GM19240 (cell line): ENCODE data around the gene UCN2.
"Not testable (repeated sequence)": the region's sequence is repeated elsewhere in the genome, so short reads cannot be mapped to it uniquely, and the experiment has no call there.

ENCODE experiments used
- DNase-seq: peaks from one replicate; pipeline ENCODE4 v3.0.0; 2011; ENCODE audit warnings: low spot score; ENCODE audit not compliant: insufficient read length

Gene UCN2

GRCh38 chr3:48543271-48543866, 20.2 kb downstream of the UCN2 start:
- no peak for DNase-seq

GRCh38 chr3:48538451-48538850, 25.1 kb downstream of the UCN2 start:
- DNase-seq, result no peak

- DNase-seq, result no peak
Measured at GRCh38 chr3:48536785-48537184, 26.8 kb downstream of the UCN2 start.

GRCh38 chr3:48536116-48536515, 27.5 kb downstream of the UCN2 start:
- DNase-seq, result no peak

- DNase-seq, result no peak
Measured at GRCh38 chr3:48535578-48535977, 28.0 kb downstream of the UCN2 start.

GRCh38 chr3:48532977-48533337, 30.6 kb downstream of the UCN2 start:
- DNase-seq, result no peak

- no peak for DNase-seq
Measured at GRCh38 chr3:48532271-48532976, 31.2 kb downstream of the UCN2 start.

GRCh38 chr3:48530701-48531100, 32.9 kb downstream of the UCN2 start:
- not testable (repeated sequence) for DNase-seq

GRCh38 chr3:48528754-48529153, 34.8 kb downstream of the UCN2 start:
- no peak for DNase-seq

- no peak for DNase-seq
Measured at GRCh38 chr3:48528048-48528447, 35.5 kb downstream of the UCN2 start.

GRCh38 chr3:48524970-48525369, 38.6 kb downstream of the UCN2 start:
- DNase-seq, result no peak

GRCh38 chr3:48521635-48522034, 41.9 kb downstream of the UCN2 start:
- DNase-seq, result no peak

- DNase-seq, result no peak
Measured at GRCh38 chr3:48519277-48519643, 44.3 kb downstream of the UCN2 start.

- DNase-seq, result no peak
Measured at GRCh38 chr3:48518638-48519276, 44.8 kb downstream of the UCN2 start.

GRCh38 chr3:48518069-48518468, 45.5 kb downstream of the UCN2 start:
- DNase-seq, result no peak

GRCh38 chr3:48516571-48516970, 47.0 kb downstream of the UCN2 start:
- DNase-seq, result no peak

GRCh38 chr3:48514431-48515227, 49.0 kb downstream of the UCN2 start:
- DNase-seq, result no peak
